Limb (tissue), 2 donors: ENCODE results near the gene C1QTNF8.

Source experiments
- DNase-seq, 2 donors: peaks; one replicate each; pipeline ENCODE4 v3.0.0-alpha.2; 2016; ENCODE audit errors: extremely low spot score in 2 of 2

The C1QTNF8 gene

GRCh38 chr16:1109648-1110047 lies 13.6 kb upstream of the C1QTNF8 start:
- no peak for DNase-seq

GRCh38 chr16:1108299-1109252 lies 12.5 kb upstream of the C1QTNF8 start:
- DNase-seq: no peak

GRCh38 chr16:1107731-1108130 lies 11.7 kb upstream of the C1QTNF8 start:
- no peak for DNase-seq

GRCh38 chr16:1107141-1107540 lies 11.1 kb upstream of the C1QTNF8 start:
- DNase-seq: no peak

- no peak for DNase-seq
Measured at GRCh38 chr16:1106659-1107058, 10.6 kb upstream of the C1QTNF8 start.

- peak; percentile 51 to 88 for DNase-seq
Measured at GRCh38 chr16:1105888-1106620, 10.0 kb upstream of the C1QTNF8 start.

- no peak for DNase-seq
Measured at GRCh38 chr16:1103636-1103980, 7.6 kb upstream of the C1QTNF8 start.

GRCh38 chr16:1102921-1103635 lies 7.0 kb upstream of the C1QTNF8 start:
- peak; percentile 34 to 87 for DNase-seq

GRCh38 chr16:1102333-1102700 lies 6.3 kb upstream of the C1QTNF8 start:
- DNase-seq: no peak

GRCh38 chr16:1101573-1102332 lies 5.7 kb upstream of the C1QTNF8 start:
- no peak for DNase-seq

GRCh38 chr16:1101133-1101532 lies 5.1 kb upstream of the C1QTNF8 start:
- DNase-seq: no peak

- no peak for DNase-seq
Measured at GRCh38 chr16:1100084-1100800, 4.2 kb upstream of the C1QTNF8 start.

- no peak for DNase-seq
Measured at GRCh38 chr16:1099189-1100083, 3.4 kb upstream of the C1QTNF8 start.

GRCh38 chr16:1098266-1098991 lies 2.4 kb upstream of the C1QTNF8 start:
- DNase-seq: no peak

GRCh38 chr16:1097800-1098199 lies 1.8 kb upstream of the C1QTNF8 start:
- DNase-seq: no peak

- no peak for DNase-seq
Measured at GRCh38 chr16:1097156-1097555, 1.1 kb upstream of the C1QTNF8 start.

GRCh38 chr16:1095450-1096168 lies 435 bp downstream of the C1QTNF8 start:
- DNase-seq: no peak
